C4-2B (cell line): ENCODE results near the gene CFAP299.

Experiments
- ZFX ChIP-seq: fragments of 450-650 bp; IDR thresholded peaks from 2 replicates; pipeline ENCODE4 v1.6.1; 2017
- TF ChIP-seq, protein P1 (sequence below): fragments of 450-650 bp; conservative IDR thresholded peaks from 2 replicates; pipeline ENCODE4 v1.5.1; 2017; ENCODE audit warnings: mild to moderate bottlenecking

DNA sequence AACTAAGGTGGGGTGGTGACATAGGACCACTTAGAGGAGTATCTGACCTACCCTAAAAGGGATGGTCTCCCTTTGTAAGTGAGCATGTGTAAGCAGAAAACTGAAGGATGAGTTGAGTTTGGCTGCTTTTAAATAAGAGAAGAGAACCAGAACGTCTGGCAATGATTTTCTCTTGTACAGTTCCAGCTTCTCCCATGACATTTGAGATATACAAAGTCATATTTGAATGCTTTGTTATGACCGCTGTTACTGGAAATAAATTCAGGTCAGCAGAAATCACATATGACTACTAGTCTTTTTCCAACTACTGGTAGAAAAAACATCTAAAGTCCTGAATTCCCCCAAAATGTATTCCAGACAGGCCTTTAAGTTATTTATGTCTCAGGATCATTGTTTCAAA, 381.7 kb downstream of the CFAP299 start:
- TF ChIP-seq, protein P1, sequence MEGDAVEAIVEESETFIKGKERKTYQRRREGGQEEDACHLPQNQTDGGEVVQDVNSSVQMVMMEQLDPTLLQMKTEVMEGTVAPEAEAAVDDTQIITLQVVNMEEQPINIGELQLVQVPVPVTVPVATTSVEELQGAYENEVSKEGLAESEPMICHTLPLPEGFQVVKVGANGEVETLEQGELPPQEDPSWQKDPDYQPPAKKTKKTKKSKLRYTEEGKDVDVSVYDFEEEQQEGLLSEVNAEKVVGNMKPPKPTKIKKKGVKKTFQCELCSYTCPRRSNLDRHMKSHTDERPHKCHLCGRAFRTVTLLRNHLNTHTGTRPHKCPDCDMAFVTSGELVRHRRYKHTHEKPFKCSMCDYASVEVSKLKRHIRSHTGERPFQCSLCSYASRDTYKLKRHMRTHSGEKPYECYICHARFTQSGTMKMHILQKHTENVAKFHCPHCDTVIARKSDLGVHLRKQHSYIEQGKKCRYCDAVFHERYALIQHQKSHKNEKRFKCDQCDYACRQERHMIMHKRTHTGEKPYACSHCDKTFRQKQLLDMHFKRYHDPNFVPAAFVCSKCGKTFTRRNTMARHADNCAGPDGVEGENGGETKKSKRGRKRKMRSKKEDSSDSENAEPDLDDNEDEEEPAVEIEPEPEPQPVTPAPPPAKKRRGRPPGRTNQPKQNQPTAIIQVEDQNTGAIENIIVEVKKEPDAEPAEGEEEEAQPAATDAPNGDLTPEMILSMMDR, result no peak
- no peak for TF ChIP-seq ZFX
